KMS-11 (cell line): ENCODE results near the gene LCN1.

ENCODE experiments used
- H2AFZ ChIP-seq: fragments of 200-600 bp; sonication (generic); 2 replicates; pipeline ENCODE4 v1.6.1; 2016; ENCODE audit warnings: antibody characterized with exemption, mixed run types, low read depth
- H3K27ac ChIP-seq: fragments of 200-600 bp; sonication (generic); 2 replicates; pipeline ENCODE4 v1.6.1; 2016; ENCODE audit warnings: mild to moderate bottlenecking, mixed run types
- H3K27me3 ChIP-seq: fragments of 200-600 bp; sonication (generic); 2 replicates; pipeline ENCODE4 v1.6.1; 2017; ENCODE audit warnings: mild to moderate bottlenecking, low read depth, mixed run types, moderate library complexity; ENCODE audit not compliant: insufficient read depth
- H3K36me3 ChIP-seq: fragments of 200-600 bp; sonication (generic); 2 replicates; pipeline ENCODE4 v1.6.1; 2017; ENCODE audit warnings: mild to moderate bottlenecking, mixed run types; ENCODE audit not compliant: insufficient read depth
- H3K4me1 ChIP-seq: fragments of 200-600 bp; sonication (generic); 2 replicates; pipeline ENCODE4 v1.6.1; 2016; ENCODE audit warnings: mild to moderate bottlenecking, low read depth, mixed run types; ENCODE audit not compliant: poor library complexity, severe bottlenecking
- H3K4me2 ChIP-seq: fragments of 200-600 bp; sonication (generic); 2 replicates; pipeline ENCODE4 v1.7.0; 2016; ENCODE audit warnings: mild to moderate bottlenecking, mixed run types
- H3K4me3 ChIP-seq: fragments of 200-600 bp; sonication (generic); IDR thresholded peaks from 2 replicates; pipeline ENCODE4 v1.6.1; 2017; ENCODE audit warnings: low read depth, low read length, mixed read lengths; ENCODE audit not compliant: insufficient read depth
- H3K79me2 ChIP-seq: fragments of 200-600 bp; sonication (generic); 2 replicates; pipeline ENCODE4 v1.6.1; 2016; ENCODE audit warnings: low read depth, mixed run types; ENCODE audit not compliant: insufficient read depth
- H3K9ac ChIP-seq: fragments of 200-600 bp; sonication (generic); 2 replicates; pipeline ENCODE4 v1.6.1; 2016; ENCODE audit warnings: mild to moderate bottlenecking, mixed run types
- H4K20me1 ChIP-seq: fragments of 200-600 bp; sonication (generic); 2 replicates; pipeline ENCODE4 v1.6.1; 2016; ENCODE audit warnings: mild to moderate bottlenecking, mixed run types; ENCODE audit not compliant: insufficient read depth
- TF ChIP-seq, protein P1 (sequence below): fragments of 200-600 bp; sonication (generic); conservative IDR thresholded peaks from 2 replicates; pipeline ENCODE4 v1.6.1; 2017; ENCODE audit warnings: low read depth, mild to moderate bottlenecking, antibody characterized with exemption, low read length, moderate library complexity, mixed read lengths

Gene LCN1

DNA sequence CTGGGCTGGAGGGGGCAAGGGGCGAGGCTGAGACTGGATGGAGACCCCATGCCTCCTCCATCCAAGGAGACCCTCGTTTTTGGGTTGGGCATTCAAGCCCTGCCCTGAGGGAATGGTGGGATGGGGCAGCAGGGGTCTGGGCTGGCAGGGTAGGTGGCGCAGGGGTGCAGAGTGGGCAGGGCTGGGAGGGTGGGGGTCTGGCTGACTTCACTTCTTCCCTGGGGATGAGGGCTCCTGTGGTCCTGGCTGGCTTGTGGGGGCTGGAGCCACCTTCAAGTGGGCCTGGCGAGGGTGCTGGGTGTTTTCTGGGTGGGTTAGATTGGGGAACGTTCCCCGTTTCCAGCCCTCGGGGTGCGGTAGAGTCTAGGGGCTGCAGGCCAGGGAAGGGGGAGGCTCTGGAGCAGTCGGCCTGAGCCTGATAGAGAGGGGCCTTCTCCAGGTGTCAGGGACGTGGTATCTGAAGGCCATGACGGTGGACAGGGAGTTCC lies 412 bp downstream of the LCN1 start:
- TF ChIP-seq, protein P1, sequence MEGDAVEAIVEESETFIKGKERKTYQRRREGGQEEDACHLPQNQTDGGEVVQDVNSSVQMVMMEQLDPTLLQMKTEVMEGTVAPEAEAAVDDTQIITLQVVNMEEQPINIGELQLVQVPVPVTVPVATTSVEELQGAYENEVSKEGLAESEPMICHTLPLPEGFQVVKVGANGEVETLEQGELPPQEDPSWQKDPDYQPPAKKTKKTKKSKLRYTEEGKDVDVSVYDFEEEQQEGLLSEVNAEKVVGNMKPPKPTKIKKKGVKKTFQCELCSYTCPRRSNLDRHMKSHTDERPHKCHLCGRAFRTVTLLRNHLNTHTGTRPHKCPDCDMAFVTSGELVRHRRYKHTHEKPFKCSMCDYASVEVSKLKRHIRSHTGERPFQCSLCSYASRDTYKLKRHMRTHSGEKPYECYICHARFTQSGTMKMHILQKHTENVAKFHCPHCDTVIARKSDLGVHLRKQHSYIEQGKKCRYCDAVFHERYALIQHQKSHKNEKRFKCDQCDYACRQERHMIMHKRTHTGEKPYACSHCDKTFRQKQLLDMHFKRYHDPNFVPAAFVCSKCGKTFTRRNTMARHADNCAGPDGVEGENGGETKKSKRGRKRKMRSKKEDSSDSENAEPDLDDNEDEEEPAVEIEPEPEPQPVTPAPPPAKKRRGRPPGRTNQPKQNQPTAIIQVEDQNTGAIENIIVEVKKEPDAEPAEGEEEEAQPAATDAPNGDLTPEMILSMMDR: no peak
- H4K20me1 ChIP-seq: no peaks in the 10 kb centered on the region
- no peak overlapping the region for H3K9ac ChIP-seq
- H3K27ac ChIP-seq: no peak overlapping the region
- no peaks in the 10 kb centered on the region for H3K36me3 ChIP-seq
- H3K27me3 ChIP-seq: peaks cover 67% of the 10 kb centered on the region
- H3K4me1 ChIP-seq: no peaks in the 10 kb centered on the region
- H3K4me3 ChIP-seq: no peak overlapping the region
- no peak overlapping the region for H3K4me2 ChIP-seq
- H2AFZ ChIP-seq: no peak overlapping the region
- H3K79me2 ChIP-seq: no peaks in the 10 kb centered on the region

DNA sequence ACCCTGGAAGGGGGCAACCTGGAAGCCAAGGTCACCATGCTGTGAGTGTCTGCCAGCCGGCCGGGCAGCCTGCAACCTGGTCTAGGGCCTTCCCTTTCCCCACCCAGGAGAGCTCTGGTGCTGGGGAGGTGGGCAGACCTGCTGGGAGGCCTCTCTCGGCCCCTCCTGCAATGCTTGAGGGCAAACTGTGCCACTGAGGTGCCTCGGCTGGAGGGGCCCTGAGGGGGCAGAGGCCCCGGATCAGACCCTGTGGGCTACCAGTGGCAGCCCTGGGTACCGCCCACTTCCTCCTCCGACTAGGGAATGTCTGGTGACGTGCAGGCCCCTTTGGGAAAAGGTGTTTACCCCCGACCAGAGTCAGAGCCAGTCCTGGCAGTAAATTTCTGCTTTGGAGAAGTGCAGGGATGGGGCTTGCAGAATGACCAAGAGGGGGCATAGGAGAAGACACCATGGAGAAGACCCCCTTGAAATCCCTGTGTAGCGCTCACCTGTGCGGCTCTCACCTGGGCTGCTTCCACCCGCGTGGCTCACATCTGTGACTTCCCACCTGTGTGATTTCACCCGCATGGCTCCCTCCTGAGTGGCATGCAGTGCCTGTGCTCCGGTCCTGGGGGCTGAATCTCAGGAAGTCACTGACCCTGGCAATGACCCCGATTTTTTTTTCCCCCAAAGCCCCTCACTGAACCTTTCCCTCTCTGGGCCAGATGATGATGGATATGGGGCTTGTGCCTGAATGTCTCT lies 1.1 kb downstream of the LCN1 start:
- no peak overlapping the region for H3K27ac ChIP-seq
- H3K9ac ChIP-seq: no peak overlapping the region
- H3K36me3 ChIP-seq: no peaks in the 10 kb centered on the region
- H3K27me3 ChIP-seq: peaks cover 60% of the 10 kb centered on the region
- no peaks in the 10 kb centered on the region for H3K4me1 ChIP-seq
- no peaks in the 10 kb centered on the region for H4K20me1 ChIP-seq
- TF ChIP-seq, protein P1: no peak
- H3K4me2 ChIP-seq: no peak overlapping the region
- H3K79me2 ChIP-seq: no peaks in the 10 kb centered on the region
- H3K4me3 ChIP-seq: no peak overlapping the region
- H2AFZ ChIP-seq: no peak overlapping the region

DNA sequence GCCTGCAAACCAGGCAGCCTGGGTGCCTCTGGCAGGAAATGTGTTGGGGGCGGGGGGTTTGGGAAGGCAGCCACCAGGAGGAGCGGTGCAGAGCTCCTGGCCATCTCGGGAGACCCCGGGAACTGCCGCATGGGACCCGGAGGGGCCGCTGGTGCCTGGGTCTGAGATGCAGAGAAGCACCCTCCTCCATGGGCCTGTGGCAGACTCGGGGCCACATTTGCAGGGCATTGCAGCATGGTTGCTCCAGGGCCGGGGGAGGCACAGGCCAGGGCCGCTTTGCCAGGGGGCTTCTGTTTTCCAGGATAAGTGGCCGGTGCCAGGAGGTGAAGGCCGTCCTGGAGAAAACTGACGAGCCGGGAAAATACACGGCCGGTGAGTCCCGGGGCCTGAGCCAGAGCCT lies 1.7 kb downstream of the LCN1 start:
- TF ChIP-seq, protein P1: no peak
- Histone ChIP-seq H3K36me3 (no peaks in the 10 kb centered on the region), H2AFZ (no peak overlapping the region), H3K79me2 (no peaks in the 10 kb centered on the region), H4K20me1 (no peaks in the 10 kb centered on the region), H3K4me2 (no peak overlapping the region), H3K27ac (no peak overlapping the region), H3K9ac (no peak overlapping the region), H3K27me3 (peaks cover 56% of the 10 kb centered on the region), H3K4me1 (no peaks in the 10 kb centered on the region), H3K4me3 (no peak overlapping the region)

DNA sequence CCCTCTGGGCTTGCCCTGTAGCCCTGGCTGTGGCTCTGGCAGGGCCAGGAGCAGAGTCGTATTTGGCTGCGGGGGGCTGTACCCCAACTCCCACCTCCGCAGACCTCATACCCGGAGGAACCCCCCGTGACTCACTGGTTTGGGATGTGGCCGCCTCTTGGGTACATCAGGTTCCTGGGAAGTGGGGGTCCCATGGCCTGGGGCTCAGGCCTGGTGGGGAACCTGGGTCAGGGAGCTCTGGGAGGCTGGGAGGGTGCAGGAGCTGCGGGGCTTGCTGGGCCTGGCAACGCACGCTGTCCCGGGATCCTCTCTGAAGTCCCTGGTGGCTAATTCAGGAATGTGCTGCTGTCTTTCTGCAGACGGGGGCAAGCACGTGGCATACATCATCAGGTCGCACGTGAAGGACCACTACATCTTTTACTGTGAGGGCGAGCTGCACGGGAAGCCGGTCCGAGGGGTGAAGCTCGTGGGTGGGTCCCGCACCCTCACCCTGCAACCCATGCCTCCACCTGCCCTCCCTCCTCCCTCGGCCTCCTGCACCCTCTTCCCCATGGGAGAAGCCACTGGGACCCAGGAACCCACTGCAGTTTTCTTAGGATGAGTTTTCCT lies 2.4 kb downstream of the LCN1 start:
- no peaks in the 10 kb centered on the region for H4K20me1 ChIP-seq
- no peaks in the 10 kb centered on the region for H3K79me2 ChIP-seq
- H3K9ac ChIP-seq: no peak overlapping the region
- no peaks in the 10 kb centered on the region for H3K4me1 ChIP-seq
- peaks cover 53% of the 10 kb centered on the region for H3K27me3 ChIP-seq
- H3K36me3 ChIP-seq: no peaks in the 10 kb centered on the region
- no peak overlapping the region for H3K27ac ChIP-seq
- no peak overlapping the region for H3K4me3 ChIP-seq
- TF ChIP-seq, protein P1: no peak
- H3K4me2 ChIP-seq: no peak overlapping the region
- H2AFZ ChIP-seq: no peak overlapping the region
